Measurements from ENCODE around the gene KLF12.

Gene KLF12

GRCh38 chr13:74134221-74134776 lies at the start of gene KLF12:
Gene KLF12 (minus strand): TSS chr13:74134404.
- CTCF ChIA-PET, result interaction anchor here (0.6 kb wide), 1 partner anchor 153 kb away, joined by 3 read pairs; no protein-coding TSS in a partner anchor
- H3K27ac ChIP-seq, result peak within 1 kb of the TSS; percentile 97
- DNase-seq (ENCODE audit: low spot score), result peak; percentile 88
- TF ChIP-seq CTCF (conservative IDR thresholded peaks at IDR 0.05; ENCODE audit: low read depth), result no peak
- POLR2A ChIA-PET (ENCODE audit: low non-redundant PET), result no interaction called here

GRCh38 chr13:74182491-74182890 lies 48.3 kb upstream of the KLF12 start:
- H3K27ac ChIP-seq, result no peak overlapping the region
- ChIA-PET POLR2A (ENCODE audit: low non-redundant PET) (no interaction called here), CTCF (no interaction called here)
- no peak for TF ChIP-seq CTCF (conservative IDR thresholded peaks at IDR 0.05; ENCODE audit: low read depth)
- DNase-seq (ENCODE audit: low spot score), result no peak

GRCh38 chr13:74174810-74175209 lies 40.6 kb upstream of the KLF12 start:
- no peak for DNase-seq (ENCODE audit: low spot score)
- POLR2A ChIA-PET (ENCODE audit: low non-redundant PET), result no interaction called here
- CTCF ChIA-PET, result no interaction called here
- no peak overlapping the region for H3K27ac ChIP-seq
- TF ChIP-seq CTCF (conservative IDR thresholded peaks at IDR 0.05; ENCODE audit: low read depth), result no peak

GRCh38 chr13:74173822-74174221 lies 39.6 kb upstream of the KLF12 start:
- ChIA-PET CTCF (no interaction called here), POLR2A (ENCODE audit: low non-redundant PET) (no interaction called here)
- H3K27ac ChIP-seq, result no peak overlapping the region
- DNase-seq (ENCODE audit: low spot score), result no peak
- no peak for TF ChIP-seq CTCF (conservative IDR thresholded peaks at IDR 0.05; ENCODE audit: low read depth)

- ChIA-PET CTCF (no interaction called here), POLR2A (ENCODE audit: low non-redundant PET) (no interaction called here)
- no peak for TF ChIP-seq CTCF (conservative IDR thresholded peaks at IDR 0.05; ENCODE audit: low read depth)
- DNase-seq (ENCODE audit: low spot score), result no peak
- no peak overlapping the region for H3K27ac ChIP-seq
Observed at GRCh38 chr13:74171641-74172040, 37.4 kb upstream of the KLF12 start.

- POLR2A ChIA-PET (ENCODE audit: low non-redundant PET), result no interaction called here
- no peak overlapping the region for H3K27ac ChIP-seq
- TF ChIP-seq CTCF (conservative IDR thresholded peaks at IDR 0.05; ENCODE audit: low read depth), result no peak
- no peak for DNase-seq (ENCODE audit: low spot score)
- CTCF ChIA-PET, result no interaction called here
Observed at GRCh38 chr13:74169676-74170075, 35.5 kb upstream of the KLF12 start.

Data from RWPE1 (cell line).